LNCaP clone FGC (cell line): Measurements from ENCODE around the gene GCN1.

ENCODE experiments used
- DNase-seq: peaks from one replicate; pipeline ENCODE4 v3.0.0-alpha.2; 2011; ENCODE audit warnings: low read depth
- H3K4me3 ChIP-seq: 2 replicates; pipeline ENCODE4 v1.5.1; 2011; ENCODE audit warnings: mild to moderate bottlenecking, low read depth, low read length, control low read depth
- TF ChIP-seq, protein P1 (sequence below): IDR thresholded peaks from 2 replicates; pipeline ENCODE4 v1.5.1; 2012; ENCODE audit warnings: mild to moderate bottlenecking; ENCODE audit not compliant: control insufficient read depth, insufficient read depth; ENCODE audit errors: extremely low read depth

Gene GCN1

GRCh38 chr12:120110550-120111501, 83.7 kb downstream of the GCN1 start:
- DNase-seq, result no peak
- TF ChIP-seq, protein P1, sequence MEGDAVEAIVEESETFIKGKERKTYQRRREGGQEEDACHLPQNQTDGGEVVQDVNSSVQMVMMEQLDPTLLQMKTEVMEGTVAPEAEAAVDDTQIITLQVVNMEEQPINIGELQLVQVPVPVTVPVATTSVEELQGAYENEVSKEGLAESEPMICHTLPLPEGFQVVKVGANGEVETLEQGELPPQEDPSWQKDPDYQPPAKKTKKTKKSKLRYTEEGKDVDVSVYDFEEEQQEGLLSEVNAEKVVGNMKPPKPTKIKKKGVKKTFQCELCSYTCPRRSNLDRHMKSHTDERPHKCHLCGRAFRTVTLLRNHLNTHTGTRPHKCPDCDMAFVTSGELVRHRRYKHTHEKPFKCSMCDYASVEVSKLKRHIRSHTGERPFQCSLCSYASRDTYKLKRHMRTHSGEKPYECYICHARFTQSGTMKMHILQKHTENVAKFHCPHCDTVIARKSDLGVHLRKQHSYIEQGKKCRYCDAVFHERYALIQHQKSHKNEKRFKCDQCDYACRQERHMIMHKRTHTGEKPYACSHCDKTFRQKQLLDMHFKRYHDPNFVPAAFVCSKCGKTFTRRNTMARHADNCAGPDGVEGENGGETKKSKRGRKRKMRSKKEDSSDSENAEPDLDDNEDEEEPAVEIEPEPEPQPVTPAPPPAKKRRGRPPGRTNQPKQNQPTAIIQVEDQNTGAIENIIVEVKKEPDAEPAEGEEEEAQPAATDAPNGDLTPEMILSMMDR, result no peak
- no peak overlapping the region for H3K4me3 ChIP-seq

DNA sequence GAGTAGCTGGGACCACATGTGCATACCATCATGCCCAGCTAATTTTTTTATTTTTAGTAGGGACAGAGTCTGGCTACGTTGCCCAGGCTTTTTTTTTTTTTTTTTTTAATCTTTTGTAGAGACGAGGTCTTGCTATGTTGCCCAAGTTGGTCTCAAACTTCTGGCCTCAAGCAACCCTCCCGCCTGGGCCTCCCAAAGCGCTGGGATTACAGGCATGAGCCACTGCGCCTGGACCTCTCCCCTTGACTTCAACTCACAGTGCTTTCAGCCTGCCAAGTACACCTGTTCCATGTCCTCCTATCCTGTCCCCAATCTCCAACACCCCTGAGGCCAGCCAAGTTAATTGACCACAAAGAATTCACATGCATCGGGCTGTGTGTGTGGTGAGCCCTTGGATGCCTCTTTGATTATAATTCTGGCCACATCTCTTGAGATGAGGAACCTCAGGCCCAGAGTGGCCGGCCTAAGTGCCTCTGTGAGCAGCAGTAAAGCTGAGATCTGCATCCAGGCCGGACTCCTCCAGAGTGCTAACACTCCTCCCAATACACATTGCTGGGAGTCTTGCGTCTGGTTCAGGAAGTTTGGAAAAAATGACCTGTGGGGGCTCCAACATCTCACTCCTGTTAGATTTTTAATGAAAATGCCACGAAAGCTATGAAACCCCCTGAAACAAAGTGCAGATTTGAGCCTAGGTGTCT, 84.8 kb downstream of the GCN1 start:
- no peak overlapping the region for H3K4me3 ChIP-seq
- TF ChIP-seq, protein P1, result no peak
- no peak for DNase-seq

GRCh38 chr12:120106151-120106550, 88.4 kb downstream of the GCN1 start:
- H3K4me3 ChIP-seq, result no peak overlapping the region
- TF ChIP-seq, protein P1, result no peak
- no peak for DNase-seq

DNA sequence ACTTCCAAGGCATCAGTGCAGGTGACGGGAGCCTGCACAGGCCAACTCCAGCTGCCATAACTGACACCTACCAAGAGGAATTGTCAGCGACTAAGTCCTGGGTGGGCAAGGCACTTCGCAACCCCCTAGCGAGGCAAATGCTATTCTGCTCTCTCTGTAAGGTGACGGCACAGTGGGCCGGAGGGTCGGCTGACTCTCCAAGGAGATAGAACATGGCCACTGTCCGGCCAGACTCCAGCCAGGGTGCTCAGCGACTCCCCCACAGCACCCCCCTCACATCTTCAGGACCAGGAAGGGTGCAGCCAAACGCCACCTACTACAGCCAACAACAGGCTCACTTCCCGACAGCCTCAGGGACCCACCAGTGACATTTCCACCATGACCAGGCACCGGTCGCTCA, 91.1 kb downstream of the GCN1 start:
- no peak for DNase-seq
- H3K4me3 ChIP-seq, result no peak overlapping the region
- TF ChIP-seq, protein P1, result no peak

DNA sequence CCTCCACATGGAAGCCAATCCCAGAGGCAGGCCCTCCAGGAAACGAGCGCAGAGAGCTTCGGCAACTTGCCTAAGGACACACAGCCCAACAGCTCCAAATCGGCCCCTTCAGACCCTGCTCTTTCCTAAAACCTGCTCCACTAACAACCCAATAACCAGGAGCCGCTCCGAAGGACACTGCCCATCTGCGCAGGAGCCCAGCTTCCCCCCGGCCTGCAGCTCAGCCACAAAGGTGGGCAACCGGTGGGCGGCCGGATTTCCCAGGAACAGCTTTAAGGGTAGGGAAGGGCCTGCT, 91.5 kb downstream of the GCN1 start:
- TF ChIP-seq, protein P1, result no peak
- DNase-seq, result no peak
- no peak overlapping the region for H3K4me3 ChIP-seq

GRCh38 chr12:120102189-120103043, 92.1 kb downstream of the GCN1 start:
- no peak for DNase-seq
- TF ChIP-seq, protein P1, result no peak
- no peak overlapping the region for H3K4me3 ChIP-seq
